Cerebellar cortex (tissue), 1 donor: ENCODE results near the gene PTH1R.

Experiments
- DNase-seq: peaks from one replicate; pipeline ENCODE4 v3.0.0-alpha.2; 2015; ENCODE audit warnings: low spot score

PTH1R gene

GRCh38 chr3:46946856-46947545, 69.5 kb downstream of the PTH1R start:
- DNase-seq, result no peak

GRCh38 chr3:46947546-46947901, 70.0 kb downstream of the PTH1R start:
- DNase-seq, result no peak

- peak; percentile 37 for DNase-seq
These were observed 70.7 kb downstream of the PTH1R start for GRCh38 chr3:46947981-46948791.

- no peak for DNase-seq
These were observed 71.5 kb downstream of the PTH1R start for GRCh38 chr3:46948830-46949671.

- DNase-seq, result no peak
These were observed 72.7 kb downstream of the PTH1R start for GRCh38 chr3:46950177-46950576.

GRCh38 chr3:46950650-46951241, 73.2 kb downstream of the PTH1R start:
- DNase-seq, result no peak

- DNase-seq, result no peak
These were observed 75.3 kb downstream of the PTH1R start for GRCh38 chr3:46952813-46953212.
